Stimulated activated CD4-positive, alpha-beta T cell treated with anti-CD3 and anti-CD28 coated beads, Interleukin-2, amount 100 ng/mL, for 24 hours (primary cell): ENCODE data around the gene NKIRAS2.
A peak's percentile ranks its signal among the peaks of the same experiment; 100 is the strongest.
"Not testable (repeated sequence)": the region's sequence is repeated elsewhere in the genome, so short reads cannot be mapped to it uniquely, and the experiment has no call there.

ENCODE experiments used
- DNase-seq, 2 donors: peaks; one replicate each; pipeline ENCODE4 v3.0.0-alpha.2; 2020

The NKIRAS2 gene

GRCh38 chr17:42000413-42001133 is 19.3 kb upstream of the NKIRAS2 start:
- DNase-seq, result no peak

- no peak for DNase-seq
These were observed 18.2 kb upstream of the NKIRAS2 start for GRCh38 chr17:42001729-42002128.

- DNase-seq, result no peak
These were observed 17.6 kb upstream of the NKIRAS2 start for GRCh38 chr17:42002175-42002791.

GRCh38 chr17:42002792-42003301 is 17.0 kb upstream of the NKIRAS2 start:
- DNase-seq, result no peak

GRCh38 chr17:42005166-42005565 is 14.7 kb upstream of the NKIRAS2 start:
- no peak for DNase-seq

GRCh38 chr17:42009170-42009569 is 10.7 kb upstream of the NKIRAS2 start:
- no peak for DNase-seq

GRCh38 chr17:42010266-42010680 is 9.6 kb upstream of the NKIRAS2 start:
- not testable (repeated sequence) for DNase-seq

GRCh38 chr17:42010898-42011516 is 8.9 kb upstream of the NKIRAS2 start:
- DNase-seq, result no peak

- DNase-seq, result not testable (repeated sequence)
These were observed 7.5 kb upstream of the NKIRAS2 start for GRCh38 chr17:42012363-42012762.

GRCh38 chr17:42013740-42014139 is 6.2 kb upstream of the NKIRAS2 start:
- DNase-seq, result not testable (repeated sequence)

- DNase-seq, result no peak
These were observed 3.5 kb upstream of the NKIRAS2 start for GRCh38 chr17:42016411-42016831.

GRCh38 chr17:42016941-42017865 is 2.7 kb upstream of the NKIRAS2 start, which contains the start of gene DNAJC7:
Gene DNAJC7, minus strand, starts transcription at chr17:42017439. Its CDS starts 23 bp downstream, at chr17:42017416.
- DNase-seq, result peak; percentile 89 to 90

- DNase-seq, result peak in 1 of 2 donors; percentile 31
These were observed 2.1 kb upstream of the NKIRAS2 start for GRCh38 chr17:42017866-42018200.

- no peak for DNase-seq
These were observed 1.6 kb upstream of the NKIRAS2 start for GRCh38 chr17:42018339-42018738.

- DNase-seq, result no peak
These were observed 902 bp upstream of the NKIRAS2 start for GRCh38 chr17:42018988-42019387.

GRCh38 chr17:42020845-42021244 is 955 bp downstream of the NKIRAS2 start:
- DNase-seq, result not testable (repeated sequence)

- no peak for DNase-seq
These were observed 3.8 kb downstream of the NKIRAS2 start for GRCh38 chr17:42023524-42024349.

- no peak for DNase-seq
These were observed 5.3 kb downstream of the NKIRAS2 start for GRCh38 chr17:42025191-42025579.

GRCh38 chr17:42025936-42026335 is 6.0 kb downstream of the NKIRAS2 start:
- no peak for DNase-seq

GRCh38 chr17:42026857-42027589 is 7.1 kb downstream of the NKIRAS2 start:
- no peak for DNase-seq

- no peak for DNase-seq
These were observed 7.7 kb downstream of the NKIRAS2 start for GRCh38 chr17:42027590-42027889.
